Measurements from ENCODE around the gene FXN. TPM values are rescaled to one million over a fixed set of nuclear protein-coding genes. Genes with fewer than 3 reads are reported as not detected.

FXN gene
- total and polyA plus RNA-seq, 11 donors = 14.8 to 40.2 (median 24.1) TPM

DNA sequence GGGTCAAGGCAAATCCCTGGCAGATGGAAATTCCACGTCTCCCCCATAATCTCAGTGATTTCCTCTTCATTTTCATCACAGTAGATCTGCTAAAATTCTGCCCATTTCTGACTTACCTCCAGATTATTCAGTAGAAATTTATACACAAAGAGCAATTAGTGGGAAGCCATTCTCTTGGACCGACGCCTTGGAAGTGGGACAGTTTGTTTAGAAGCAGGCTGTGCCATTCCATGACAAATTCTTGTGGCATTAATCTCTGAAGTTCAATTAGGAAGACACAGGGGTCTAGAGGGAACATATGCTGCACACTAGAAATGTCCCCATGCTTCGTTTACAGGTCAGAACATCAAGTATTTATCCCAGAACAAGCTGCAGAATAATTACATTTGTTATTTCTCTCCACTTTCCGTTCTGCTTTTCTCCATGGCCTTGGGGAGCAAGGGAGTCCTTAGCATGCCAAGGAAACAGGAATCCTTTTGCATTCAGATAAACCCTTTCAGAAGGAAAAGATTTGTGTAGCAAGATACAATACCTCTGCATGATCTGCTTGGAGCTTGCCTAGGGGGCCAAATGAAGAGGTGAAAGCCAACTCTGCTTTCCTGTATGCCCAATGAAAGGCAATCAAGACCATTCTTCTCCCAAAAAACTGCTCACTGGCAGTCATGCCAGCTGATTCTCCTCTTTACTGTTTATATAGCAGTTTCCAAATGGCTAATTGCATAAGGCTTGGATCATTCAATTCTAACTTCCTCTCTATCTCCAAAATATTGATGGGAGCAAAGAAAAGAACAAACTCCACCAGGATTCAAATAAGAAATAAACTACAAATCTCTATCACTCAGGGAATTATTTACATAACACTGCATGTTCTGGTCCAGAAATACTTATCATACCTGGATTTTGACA lies 19.1 kb upstream of the FXN start:
- ATAC-seq (no peak), DNase-seq (no peak)
- Histone ChIP-seq H3K4me3 (no peak overlapping the region), H3K27ac (no peak overlapping the region), H3K9me3 (no peaks in the 10 kb centered on the region), H3K27me3 (no peaks in the 10 kb centered on the region), H3K4me1 (peaks cover 0 to 7% (median 0%) of the 10 kb centered on the region in 12 donors), H3K36me3 (no peaks in the 10 kb centered on the region)
- intact Hi-C loops (cut with DNase I) = no loop called here
- 69 to 79% (median 74%) methylated on average over 5 of the region's 5 CpGs for whole genome bisulfite sequencing, 4 donors
- no peak for TF ChIP-seq POLR2A (IDR thresholded peaks at IDR 0.05)
- TF ChIP-seq, protein P1, sequence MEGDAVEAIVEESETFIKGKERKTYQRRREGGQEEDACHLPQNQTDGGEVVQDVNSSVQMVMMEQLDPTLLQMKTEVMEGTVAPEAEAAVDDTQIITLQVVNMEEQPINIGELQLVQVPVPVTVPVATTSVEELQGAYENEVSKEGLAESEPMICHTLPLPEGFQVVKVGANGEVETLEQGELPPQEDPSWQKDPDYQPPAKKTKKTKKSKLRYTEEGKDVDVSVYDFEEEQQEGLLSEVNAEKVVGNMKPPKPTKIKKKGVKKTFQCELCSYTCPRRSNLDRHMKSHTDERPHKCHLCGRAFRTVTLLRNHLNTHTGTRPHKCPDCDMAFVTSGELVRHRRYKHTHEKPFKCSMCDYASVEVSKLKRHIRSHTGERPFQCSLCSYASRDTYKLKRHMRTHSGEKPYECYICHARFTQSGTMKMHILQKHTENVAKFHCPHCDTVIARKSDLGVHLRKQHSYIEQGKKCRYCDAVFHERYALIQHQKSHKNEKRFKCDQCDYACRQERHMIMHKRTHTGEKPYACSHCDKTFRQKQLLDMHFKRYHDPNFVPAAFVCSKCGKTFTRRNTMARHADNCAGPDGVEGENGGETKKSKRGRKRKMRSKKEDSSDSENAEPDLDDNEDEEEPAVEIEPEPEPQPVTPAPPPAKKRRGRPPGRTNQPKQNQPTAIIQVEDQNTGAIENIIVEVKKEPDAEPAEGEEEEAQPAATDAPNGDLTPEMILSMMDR (IDR thresholded peaks at IDR 0.05) = no peak

DNA sequence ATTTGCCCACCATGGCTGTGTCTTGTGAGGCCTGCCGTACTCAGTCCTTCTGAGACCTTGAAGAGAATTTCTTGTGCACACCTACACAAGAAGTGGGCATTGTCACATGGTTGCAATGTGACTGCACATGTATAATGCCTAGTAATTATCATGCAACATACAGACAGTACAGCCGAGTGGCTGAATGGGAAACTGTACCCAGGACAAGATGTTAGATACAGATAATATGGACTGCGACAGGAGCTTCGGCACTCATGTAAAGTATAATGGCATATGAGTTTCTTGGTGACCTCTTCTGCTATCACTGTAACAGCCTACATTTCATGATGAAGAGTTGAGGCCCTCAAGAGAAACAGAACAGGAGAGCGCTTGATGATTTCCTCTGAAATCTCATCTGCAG lies 16.8 kb upstream of the FXN start:
- no peaks in the 10 kb centered on the region for H3K27me3 ChIP-seq
- ATAC-seq (no peak), DNase-seq (no peak)
- H3K36me3 ChIP-seq = no peaks in the 10 kb centered on the region
- H3K9me3 ChIP-seq = no peaks in the 10 kb centered on the region
- intact Hi-C loops (cut with DNase I) = no loop called here
- no peak overlapping the region for H3K4me3 ChIP-seq
- no peak for TF ChIP-seq POLR2A (IDR thresholded peaks at IDR 0.05)
- TF ChIP-seq, protein P1 (IDR thresholded peaks at IDR 0.05) = no peak
- H3K27ac ChIP-seq = no peak overlapping the region
- H3K4me1 ChIP-seq = peaks cover 0 to 7% (median 0%) of the 10 kb centered on the region in 12 donors
- WGBS, 4 donors = 70 to 75% (median 74%) methylated on average over 5 of the region's 5 CpGs

DNA sequence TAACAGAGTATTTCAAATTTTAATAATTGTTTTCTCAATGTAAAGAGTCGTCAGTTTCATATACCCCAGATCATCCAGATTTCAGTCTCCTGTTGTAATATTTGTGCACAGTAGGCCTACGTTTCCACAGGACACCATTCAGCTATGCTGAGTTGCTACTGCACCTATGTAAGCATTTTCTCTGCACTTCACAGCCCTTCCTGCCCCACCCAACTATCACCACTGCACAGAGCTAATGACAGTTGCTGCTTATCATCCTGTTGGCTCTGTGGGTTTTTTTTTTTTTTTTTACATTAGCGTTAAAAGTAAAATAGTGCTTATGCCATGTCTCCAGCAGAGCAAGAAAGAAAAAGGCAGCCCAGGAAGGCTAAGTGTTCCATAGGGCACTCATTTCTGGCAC lies 15.7 kb upstream of the FXN start:
- intact Hi-C loops (cut with DNase I) = loop anchor here in 2 of 10 donors (5.0 to 10.0 kb wide), 2 partner anchors 435 to 438 kb away; no protein-coding TSS in a partner anchor
- Histone ChIP-seq H3K36me3 (no peaks in the 10 kb centered on the region), H3K27ac (no peak overlapping the region), H3K4me3 (no peak overlapping the region), H3K4me1 (peaks cover 0 to 7% (median 0%) of the 10 kb centered on the region in 12 donors), H3K9me3 (no peaks in the 10 kb centered on the region), H3K27me3 (no peaks in the 10 kb centered on the region)
- 38 to 42% (median 40%) methylated on average over 3 of the region's 3 CpGs for WGBS, 4 donors
- no peak for DNase-seq
- peak in 1 of 4 donors; percentile 41 for ATAC-seq
- TF ChIP-seq, protein P1 (IDR thresholded peaks at IDR 0.05) = no peak
- TF ChIP-seq POLR2A (IDR thresholded peaks at IDR 0.05) = no peak

DNA sequence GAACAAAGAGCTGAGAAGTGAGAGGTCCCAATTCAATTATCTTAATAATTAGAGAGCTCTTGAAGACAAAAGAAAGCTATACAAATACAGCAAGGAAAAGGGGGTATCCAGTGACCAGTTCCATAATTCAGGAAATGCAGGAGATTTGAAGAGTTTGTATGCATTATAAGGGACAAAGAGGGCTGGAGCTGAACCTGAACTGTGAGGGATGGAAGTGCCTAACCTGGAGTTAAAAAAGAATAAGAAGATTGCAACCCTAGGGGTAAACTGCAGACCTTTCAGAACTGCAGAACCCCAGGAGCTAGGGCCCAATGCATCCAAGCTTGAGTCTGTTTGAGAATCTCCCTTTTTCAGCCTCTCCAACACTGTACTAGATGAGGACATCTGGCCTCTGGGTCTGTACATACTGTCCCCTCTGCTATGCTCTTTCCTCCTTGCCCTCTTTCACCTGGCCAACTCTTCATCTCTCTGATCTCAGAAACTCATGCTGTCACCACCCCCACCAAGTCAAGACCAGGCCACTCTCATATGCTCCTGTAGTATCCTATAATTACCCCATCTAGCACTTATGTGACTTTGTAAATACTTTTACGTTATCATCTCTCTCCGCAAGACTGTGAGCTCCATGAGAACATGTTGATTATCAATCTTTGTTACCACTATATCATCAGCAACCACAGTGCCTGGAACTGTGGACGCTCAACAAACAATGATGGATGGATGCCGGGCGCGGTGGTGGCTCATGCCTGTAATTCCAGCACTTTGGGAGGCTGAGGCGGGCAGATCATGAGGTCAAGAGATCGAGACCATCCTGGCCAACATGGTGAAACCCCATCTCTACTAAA lies 15.0 kb upstream of the FXN start:
- H3K4me3 ChIP-seq = no peak overlapping the region
- TF ChIP-seq, protein P1 (IDR thresholded peaks at IDR 0.05) = no peak
- TF ChIP-seq POLR2A (IDR thresholded peaks at IDR 0.05) = no peak
- no peaks in the 10 kb centered on the region for H3K9me3 ChIP-seq
- H3K27me3 ChIP-seq = no peaks in the 10 kb centered on the region
- ATAC-seq (peak in 1 of 4 donors; percentile 32), DNase-seq (no peak)
- peaks cover 0 to 7% (median 0%) of the 10 kb centered on the region in 12 donors for H3K4me1 ChIP-seq
- no peak overlapping the region for H3K27ac ChIP-seq
- H3K36me3 ChIP-seq = no peaks in the 10 kb centered on the region
- intact Hi-C loops (cut with DNase I) = loop anchor here in 2 of 10 donors (5.0 to 10.0 kb wide), 2 partner anchors 436 to 438 kb away; no protein-coding TSS in a partner anchor
- WGBS, 4 donors = 86 to 94% (median 89%) methylated on average over 8 of the region's 8 CpGs
